ENCODE measurements around the gene IQSEC3.
A peak's percentile ranks its signal among the peaks of the same experiment; 100 is the strongest.

IQSEC3 gene

GRCh38 chr12:202081-202731 is 135.6 kb downstream of the IQSEC3 start:
- peaks cover 82% of the 10 kb centered on the region for H3K27me3 ChIP-seq (ENCODE audit: control insufficient read depth, insufficient read depth, low read length)

GRCh38 chr12:203074-203461 is 136.5 kb downstream of the IQSEC3 start:
- Histone ChIP-seq H3K4me3 (ENCODE audit: low read length) (peak overlapping the region; percentile 52), H3K27me3 (ENCODE audit: control insufficient read depth, insufficient read depth, low read length) (peaks cover 85% of the 10 kb centered on the region), H3K9ac (ENCODE audit: low read depth, low read length) (no peak overlapping the region), H3K4me1 (ENCODE audit: control insufficient read depth, insufficient read depth, low read length) (no peaks in the 10 kb centered on the region), H3K4me2 (ENCODE audit: low read length) (peak overlapping the region; percentile 61), H3K9me3 (replicated peaks; ENCODE audit: low read length) (no peaks in the 10 kb centered on the region), H3K36me3 (ENCODE audit: insufficient read depth, low read length) (no peaks in the 10 kb centered on the region)

More at GRCh38 chr12:202081-202731, 135.6 kb downstream of the IQSEC3 start:
- no peaks in the 10 kb centered on the region for H3K36me3 ChIP-seq (ENCODE audit: insufficient read depth, low read length)
- H3K9ac ChIP-seq (ENCODE audit: low read depth, low read length) = no peak overlapping the region
- H3K9me3 ChIP-seq (replicated peaks; ENCODE audit: low read length) = no peaks in the 10 kb centered on the region
- H3K4me1 ChIP-seq (ENCODE audit: control insufficient read depth, insufficient read depth, low read length) = no peaks in the 10 kb centered on the region
- H3K4me2 ChIP-seq (ENCODE audit: low read length) = no peak overlapping the region
- no peak overlapping the region for H3K4me3 ChIP-seq (ENCODE audit: low read length)

DNA sequence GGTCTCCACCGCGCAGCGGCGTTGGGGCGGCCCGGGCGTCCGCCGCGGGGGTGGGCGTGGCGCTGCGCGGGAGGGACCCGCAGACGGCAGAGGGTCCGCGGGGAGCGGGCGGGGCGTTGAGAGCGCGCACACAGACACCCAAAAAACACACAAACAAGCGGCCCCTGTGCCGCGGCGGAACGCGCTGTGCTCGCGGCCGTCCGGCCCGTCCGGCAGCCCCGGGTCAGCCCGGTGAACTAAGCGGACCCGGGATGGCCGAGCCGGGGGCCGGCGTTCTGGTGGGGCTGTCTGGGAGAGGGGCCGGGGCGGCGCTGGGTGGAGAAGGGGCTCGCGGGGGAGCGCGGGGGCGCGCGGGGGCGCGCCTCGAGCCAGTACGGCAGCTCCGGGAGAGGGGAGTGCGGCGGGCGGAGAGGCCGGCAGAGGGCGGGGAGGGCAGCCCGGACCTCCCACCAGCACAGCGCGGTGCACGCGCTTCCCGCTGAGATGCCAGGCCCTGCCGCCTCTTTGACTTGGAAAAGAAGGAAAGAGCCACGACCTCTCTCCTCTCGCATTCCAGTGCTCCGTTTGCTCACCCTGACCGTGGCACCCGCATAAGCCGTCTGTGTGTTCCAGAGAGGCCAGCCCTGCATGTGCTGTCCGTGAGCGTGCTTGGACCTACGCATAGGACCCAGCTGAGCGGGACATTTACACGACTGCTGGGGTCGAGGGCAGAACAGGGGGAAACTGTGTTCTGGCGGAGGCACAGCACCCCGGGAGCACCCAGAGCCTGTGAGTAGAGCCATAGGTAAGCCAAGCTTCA is 137.1 kb downstream of the IQSEC3 start:
- Histone ChIP-seq H3K9ac (ENCODE audit: low read depth, low read length) (no peak overlapping the region), H3K36me3 (ENCODE audit: insufficient read depth, low read length) (no peaks in the 10 kb centered on the region), H3K27me3 (ENCODE audit: control insufficient read depth, insufficient read depth, low read length) (peaks cover 87% of the 10 kb centered on the region), H3K4me3 (ENCODE audit: low read length) (peak overlapping the region; percentile 52), H3K4me1 (ENCODE audit: control insufficient read depth, insufficient read depth, low read length) (no peaks in the 10 kb centered on the region), H3K9me3 (replicated peaks; ENCODE audit: low read length) (no peaks in the 10 kb centered on the region), H3K4me2 (ENCODE audit: low read length) (peak overlapping the region; percentile 61)

GRCh38 chr12:204261-204678 is 137.7 kb downstream of the IQSEC3 start:
- H3K9me3 ChIP-seq (replicated peaks; ENCODE audit: low read length) = no peaks in the 10 kb centered on the region
- H3K27me3 ChIP-seq (ENCODE audit: control insufficient read depth, insufficient read depth, low read length) = peaks cover 90% of the 10 kb centered on the region
- no peaks in the 10 kb centered on the region for H3K4me1 ChIP-seq (ENCODE audit: control insufficient read depth, insufficient read depth, low read length)
- peak overlapping the region; percentile 61 for H3K4me2 ChIP-seq (ENCODE audit: low read length)
- peak overlapping the region; percentile 52 for H3K4me3 ChIP-seq (ENCODE audit: low read length)
- H3K36me3 ChIP-seq (ENCODE audit: insufficient read depth, low read length) = no peaks in the 10 kb centered on the region
- no peak overlapping the region for H3K9ac ChIP-seq (ENCODE audit: low read depth, low read length)

GRCh38 chr12:205026-205425 is 138.5 kb downstream of the IQSEC3 start:
- H3K9me3 ChIP-seq (replicated peaks; ENCODE audit: low read length) = no peaks in the 10 kb centered on the region
- H3K36me3 ChIP-seq (ENCODE audit: insufficient read depth, low read length) = no peaks in the 10 kb centered on the region
- no peaks in the 10 kb centered on the region for H3K4me1 ChIP-seq (ENCODE audit: control insufficient read depth, insufficient read depth, low read length)
- H3K9ac ChIP-seq (ENCODE audit: low read depth, low read length) = no peak overlapping the region
- peaks cover 93% of the 10 kb centered on the region for H3K27me3 ChIP-seq (ENCODE audit: control insufficient read depth, insufficient read depth, low read length)
- H3K4me2 ChIP-seq (ENCODE audit: low read length) = no peak overlapping the region
- H3K4me3 ChIP-seq (ENCODE audit: low read length) = no peak overlapping the region

DNA sequence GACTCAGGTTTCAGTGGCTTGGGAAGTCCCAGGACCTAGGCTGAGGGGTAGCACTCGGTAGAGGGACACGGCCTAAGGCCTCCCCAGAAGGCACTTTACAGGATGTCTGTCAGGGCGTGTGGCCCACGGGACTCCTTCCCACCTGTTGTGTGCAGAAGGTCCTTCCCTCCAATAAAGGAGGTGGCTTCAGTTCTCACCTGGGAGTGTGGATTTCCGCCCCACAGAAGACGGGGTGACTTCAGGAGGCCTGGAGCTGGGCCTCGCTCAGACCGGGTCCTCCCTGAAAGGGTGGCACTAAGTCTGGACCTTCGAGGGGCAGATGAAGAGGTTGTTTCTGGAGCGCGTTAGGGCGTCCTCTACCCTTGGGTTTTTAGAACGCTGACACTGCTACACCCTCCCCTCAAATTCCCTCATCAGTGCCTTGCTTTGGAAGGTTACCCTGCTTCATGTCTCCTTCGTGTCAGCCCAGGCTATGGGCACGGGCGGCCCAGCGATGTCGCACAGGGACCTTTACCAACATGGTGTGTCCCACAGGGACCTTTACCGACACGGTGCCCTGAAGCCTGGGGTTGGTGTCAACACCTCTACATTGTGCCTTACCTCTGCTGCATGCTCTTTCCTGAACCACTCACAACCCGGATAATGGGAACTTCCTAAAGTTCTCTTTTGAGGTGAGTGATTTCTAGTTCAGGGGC is 140.3 kb downstream of the IQSEC3 start:
- Histone ChIP-seq H3K27me3 (ENCODE audit: control insufficient read depth, insufficient read depth, low read length) (peaks cover 95% of the 10 kb centered on the region), H3K4me2 (ENCODE audit: low read length) (no peak overlapping the region), H3K36me3 (ENCODE audit: insufficient read depth, low read length) (no peaks in the 10 kb centered on the region), H3K9me3 (replicated peaks; ENCODE audit: low read length) (no peaks in the 10 kb centered on the region), H3K9ac (ENCODE audit: low read depth, low read length) (no peak overlapping the region), H3K4me1 (ENCODE audit: control insufficient read depth, insufficient read depth, low read length) (no peaks in the 10 kb centered on the region), H3K4me3 (ENCODE audit: low read length) (no peak overlapping the region)

GRCh38 chr12:207804-208203 is 141.2 kb downstream of the IQSEC3 start:
- no peaks in the 10 kb centered on the region for H3K36me3 ChIP-seq (ENCODE audit: insufficient read depth, low read length)
- no peak overlapping the region for H3K4me2 ChIP-seq (ENCODE audit: low read length)
- no peaks in the 10 kb centered on the region for H3K9me3 ChIP-seq (replicated peaks; ENCODE audit: low read length)
- no peak overlapping the region for H3K9ac ChIP-seq (ENCODE audit: low read depth, low read length)
- peaks cover 95% of the 10 kb centered on the region for H3K27me3 ChIP-seq (ENCODE audit: control insufficient read depth, insufficient read depth, low read length)
- no peaks in the 10 kb centered on the region for H3K4me1 ChIP-seq (ENCODE audit: control insufficient read depth, insufficient read depth, low read length)
- H3K4me3 ChIP-seq (ENCODE audit: low read length) = no peak overlapping the region

DNA sequence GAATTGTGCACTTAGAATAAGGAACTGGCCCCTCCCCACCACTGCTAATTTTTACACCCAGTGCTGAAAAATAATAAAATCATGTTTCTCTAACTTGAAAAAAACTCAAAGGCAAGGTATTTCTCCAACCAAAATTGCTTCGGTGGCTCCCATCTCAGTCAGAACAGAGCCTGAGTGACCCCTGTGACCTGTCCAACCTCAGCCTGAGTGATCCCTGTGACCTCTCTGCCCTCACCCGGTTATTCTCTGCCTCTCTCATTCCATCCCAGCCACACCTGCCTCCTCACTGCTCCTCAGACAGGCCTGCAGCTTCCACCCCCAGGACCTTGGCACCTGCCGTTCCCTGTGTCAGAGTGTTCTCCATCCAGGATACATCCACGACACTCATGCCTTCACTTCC is 142.2 kb downstream of the IQSEC3 start:
- no peak overlapping the region for H3K4me2 ChIP-seq (ENCODE audit: low read length)

DNA sequence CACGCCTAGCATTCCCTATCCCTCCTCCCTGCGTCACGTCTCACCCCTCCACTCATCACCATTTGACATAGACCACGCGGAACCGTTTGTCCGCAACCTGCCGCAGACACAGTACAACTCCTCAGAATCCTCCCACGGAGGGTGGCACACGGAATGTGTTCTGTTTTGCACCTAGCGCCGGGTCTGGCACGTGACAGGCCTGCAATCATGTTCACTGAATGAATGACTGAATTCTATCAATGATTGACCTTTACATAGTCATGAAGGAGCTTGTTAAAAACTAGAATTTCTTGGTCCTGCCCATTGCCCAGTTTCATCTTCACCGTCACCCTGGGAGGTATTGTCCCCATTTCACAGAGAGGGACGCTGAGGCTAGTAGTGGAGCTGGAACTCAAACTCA is 142.7 kb downstream of the IQSEC3 start:
- Histone ChIP-seq H3K4me2 (ENCODE audit: low read length) (no peak overlapping the region), H3K36me3 (ENCODE audit: insufficient read depth, low read length) (no peaks in the 10 kb centered on the region), H3K27me3 (ENCODE audit: control insufficient read depth, insufficient read depth, low read length) (peaks cover 96% of the 10 kb centered on the region), H3K9ac (ENCODE audit: low read depth, low read length) (no peak overlapping the region), H3K4me1 (ENCODE audit: control insufficient read depth, insufficient read depth, low read length) (no peaks in the 10 kb centered on the region), H3K4me3 (ENCODE audit: low read length) (no peak overlapping the region), H3K9me3 (replicated peaks; ENCODE audit: low read length) (no peaks in the 10 kb centered on the region)

More for the DNA sequence above, 142.2 kb downstream of the IQSEC3 start:
- H3K9me3 ChIP-seq (replicated peaks; ENCODE audit: low read length) = no peaks in the 10 kb centered on the region
- H3K4me3 ChIP-seq (ENCODE audit: low read length) = no peak overlapping the region
- no peak overlapping the region for H3K9ac ChIP-seq (ENCODE audit: low read depth, low read length)
- H3K27me3 ChIP-seq (ENCODE audit: control insufficient read depth, insufficient read depth, low read length) = peaks cover 96% of the 10 kb centered on the region
- H3K36me3 ChIP-seq (ENCODE audit: insufficient read depth, low read length) = no peaks in the 10 kb centered on the region
- no peaks in the 10 kb centered on the region for H3K4me1 ChIP-seq (ENCODE audit: control insufficient read depth, insufficient read depth, low read length)

- H3K9me3 ChIP-seq (replicated peaks; ENCODE audit: low read length) = no peaks in the 10 kb centered on the region
- no peak overlapping the region for H3K4me3 ChIP-seq (ENCODE audit: low read length)
- H3K36me3 ChIP-seq (ENCODE audit: insufficient read depth, low read length) = no peaks in the 10 kb centered on the region
- H3K4me2 ChIP-seq (ENCODE audit: low read length) = no peak overlapping the region
- no peak overlapping the region for H3K9ac ChIP-seq (ENCODE audit: low read depth, low read length)
- H3K4me1 ChIP-seq (ENCODE audit: control insufficient read depth, insufficient read depth, low read length) = no peaks in the 10 kb centered on the region
- peaks cover 96% of the 10 kb centered on the region for H3K27me3 ChIP-seq (ENCODE audit: control insufficient read depth, insufficient read depth, low read length)
These were observed 143.3 kb downstream of the IQSEC3 start for GRCh38 chr12:209851-210250.

DNA sequence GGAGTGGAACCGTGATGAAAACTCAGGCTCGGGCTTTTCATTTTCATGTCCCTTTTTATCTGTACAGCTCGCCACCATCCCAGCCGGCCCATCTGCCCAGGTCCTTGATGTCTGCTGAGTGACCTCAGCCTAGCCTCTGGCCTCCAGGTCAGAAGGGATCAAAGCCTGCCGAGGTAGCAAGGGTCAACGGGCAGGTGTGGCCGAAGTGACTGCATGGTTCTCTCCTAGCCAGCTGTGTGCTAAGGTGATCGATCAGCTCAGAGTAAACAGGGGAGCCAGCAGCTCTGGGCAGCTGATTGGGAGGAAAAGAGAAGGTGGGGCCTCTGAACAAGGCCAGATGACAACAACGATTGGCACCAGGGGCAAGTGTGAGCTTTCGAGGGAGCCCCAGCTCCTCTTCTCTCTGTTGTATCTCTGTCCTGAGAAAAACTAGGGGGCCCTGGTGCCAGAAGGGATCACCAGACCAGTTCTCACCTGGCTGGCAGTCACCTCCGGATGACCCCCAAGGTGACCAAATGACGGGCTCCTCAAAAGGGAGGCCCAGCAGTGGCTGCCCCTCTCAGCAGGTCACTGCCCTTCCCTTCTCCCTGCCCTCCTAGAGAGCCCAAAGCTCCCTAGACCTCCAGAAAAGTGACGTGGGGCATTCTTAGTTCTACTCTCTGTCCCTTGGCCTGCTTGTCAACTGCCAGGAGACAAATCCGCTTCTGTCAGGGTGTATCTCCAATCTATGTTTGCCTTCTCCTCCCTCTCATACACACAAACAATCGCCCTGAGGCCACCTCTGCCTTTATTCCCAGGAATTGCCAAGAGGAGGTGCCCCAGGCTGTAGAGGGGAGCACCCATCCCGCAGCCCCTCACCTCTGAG is 143.9 kb downstream of the IQSEC3 start:
- no peak overlapping the region for H3K4me2 ChIP-seq (ENCODE audit: low read length)
- no peak overlapping the region for H3K9ac ChIP-seq (ENCODE audit: low read depth, low read length)
- H3K36me3 ChIP-seq (ENCODE audit: insufficient read depth, low read length) = no peaks in the 10 kb centered on the region
- no peaks in the 10 kb centered on the region for H3K4me1 ChIP-seq (ENCODE audit: control insufficient read depth, insufficient read depth, low read length)
- H3K27me3 ChIP-seq (ENCODE audit: control insufficient read depth, insufficient read depth, low read length) = peaks cover 95% of the 10 kb centered on the region
- H3K9me3 ChIP-seq (replicated peaks; ENCODE audit: low read length) = no peaks in the 10 kb centered on the region
- no peak overlapping the region for H3K4me3 ChIP-seq (ENCODE audit: low read length)
